ENCODE results near the gene LEKR1. TPM values are rescaled to one million over a fixed set of nuclear protein-coding genes. Genes with fewer than 3 reads are reported as not detected.

The LEKR1 gene
- total and polyA plus RNA-seq, 2 donors = 0.37 to 2.7 TPM

DNA sequence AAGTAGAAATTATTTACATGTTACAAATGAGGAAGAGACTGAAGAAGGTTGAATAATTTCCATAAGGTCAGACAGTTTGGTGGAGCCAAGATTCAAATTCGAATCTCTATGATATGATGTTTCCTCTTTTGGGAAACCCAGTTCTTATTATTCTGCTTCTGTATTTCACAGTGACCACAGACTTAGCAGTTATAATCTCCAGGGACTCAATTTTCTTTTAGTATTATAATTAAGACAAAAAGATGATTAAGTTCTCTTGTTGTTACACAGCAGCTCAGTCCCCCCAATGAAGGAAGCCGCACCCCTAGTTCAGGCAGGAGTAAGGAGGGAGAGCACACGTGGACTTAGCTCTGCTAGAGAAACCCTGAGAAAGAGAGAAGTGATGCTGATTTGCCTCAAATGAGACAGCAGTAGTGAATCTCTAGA is 203.2 kb downstream of the LEKR1 start:
- H3K36me3 ChIP-seq (ENCODE audit: insufficient read depth) = no peaks in the 10 kb centered on the region
- no peak overlapping the region for H3K27ac ChIP-seq (ENCODE audit: low read depth)
- WGBS = 78% methylated on average over 3 of the region's 3 CpGs
- DNase-seq (ENCODE audit: extremely low spot score) = no peak
- H3K4me3 ChIP-seq (ENCODE audit: low read depth, low read length) = no peak overlapping the region
- H3K4me1 ChIP-seq (ENCODE audit: insufficient read depth) = no peaks in the 10 kb centered on the region

DNA sequence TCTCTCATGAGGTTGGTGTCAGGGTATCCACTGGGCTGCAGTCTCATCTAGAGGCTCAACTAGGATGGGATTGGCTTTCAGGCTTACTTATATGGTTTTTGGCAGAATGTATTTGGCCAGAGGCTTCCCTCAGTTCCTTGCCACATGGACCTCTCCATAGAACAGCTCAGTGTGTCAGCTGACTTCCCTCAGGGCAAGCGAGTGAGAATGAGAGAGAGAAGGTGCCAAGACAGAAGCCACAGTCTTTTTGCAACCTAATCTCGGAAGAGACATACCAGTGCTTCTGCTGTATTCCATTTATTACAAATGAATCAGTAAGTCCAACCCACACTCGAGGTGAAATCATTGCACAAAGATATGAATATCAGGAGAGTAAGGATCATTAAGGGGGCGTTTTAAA is 204.6 kb downstream of the LEKR1 start:
- Histone ChIP-seq H3K36me3 (ENCODE audit: insufficient read depth) (no peaks in the 10 kb centered on the region), H3K4me1 (ENCODE audit: insufficient read depth) (no peaks in the 10 kb centered on the region), H3K4me3 (ENCODE audit: low read depth, low read length) (no peak overlapping the region), H3K27ac (ENCODE audit: low read depth) (no peak overlapping the region)
- DNase-seq (ENCODE audit: extremely low spot score) = no peak
- WGBS = 76% methylated on average over 4 of the region's 4 CpGs

DNA sequence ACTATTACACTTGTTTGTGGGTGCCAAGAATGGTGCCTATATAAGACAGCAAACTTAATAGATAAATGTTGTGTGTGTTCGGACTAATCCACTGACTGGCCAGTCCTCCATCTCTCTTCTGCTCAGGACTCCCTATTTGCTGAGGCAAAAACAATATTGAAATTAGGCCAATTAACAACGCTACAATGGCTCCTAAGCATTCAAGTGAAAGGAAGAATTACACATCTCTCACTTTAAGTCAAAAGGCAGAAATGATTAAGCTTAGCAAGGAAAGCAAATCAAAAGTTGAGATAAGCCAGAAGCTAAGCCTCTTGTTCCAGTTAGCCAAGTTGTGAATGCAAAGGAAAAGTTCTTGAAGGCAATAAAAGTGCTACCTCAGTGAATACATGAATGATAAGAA is 206.8 kb downstream of the LEKR1 start:
- 89% methylated on average over 2 of the region's 2 CpGs for WGBS

DNA sequence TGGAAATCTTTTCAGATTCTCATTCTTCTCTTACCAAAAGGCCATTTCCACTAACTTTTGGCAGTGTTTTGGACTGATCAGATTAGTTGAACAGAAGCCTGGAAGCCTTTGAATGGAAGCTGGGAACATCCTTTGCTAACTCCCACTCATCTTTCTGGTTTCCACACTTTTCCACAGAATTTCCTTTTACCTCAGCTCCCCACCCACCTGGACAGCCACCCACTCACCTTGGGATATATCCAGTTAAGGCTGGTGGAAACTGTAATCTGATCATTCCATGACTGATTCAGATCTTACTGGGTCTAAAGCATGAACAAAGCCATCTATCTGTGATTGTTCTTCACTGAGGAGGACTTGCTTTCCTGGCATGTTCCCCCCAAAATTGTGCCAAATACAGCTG is 214.3 kb downstream of the LEKR1 start:
- no peaks in the 10 kb centered on the region for H3K36me3 ChIP-seq (ENCODE audit: insufficient read depth)
- H3K4me1 ChIP-seq (ENCODE audit: insufficient read depth) = no peaks in the 10 kb centered on the region
- DNase-seq (ENCODE audit: extremely low spot score) = peak; percentile 40
- H3K27ac ChIP-seq (ENCODE audit: low read depth) = no peak overlapping the region
- H3K4me3 ChIP-seq (ENCODE audit: low read depth, low read length) = no peak overlapping the region

More for the DNA sequence above, 206.8 kb downstream of the LEKR1 start:
- no peaks in the 10 kb centered on the region for H3K4me1 ChIP-seq (ENCODE audit: insufficient read depth)
- H3K36me3 ChIP-seq (ENCODE audit: insufficient read depth) = no peaks in the 10 kb centered on the region
- no peak overlapping the region for H3K4me3 ChIP-seq (ENCODE audit: low read depth, low read length)
- H3K27ac ChIP-seq (ENCODE audit: low read depth) = no peak overlapping the region
- DNase-seq (ENCODE audit: extremely low spot score) = no peak

DNA sequence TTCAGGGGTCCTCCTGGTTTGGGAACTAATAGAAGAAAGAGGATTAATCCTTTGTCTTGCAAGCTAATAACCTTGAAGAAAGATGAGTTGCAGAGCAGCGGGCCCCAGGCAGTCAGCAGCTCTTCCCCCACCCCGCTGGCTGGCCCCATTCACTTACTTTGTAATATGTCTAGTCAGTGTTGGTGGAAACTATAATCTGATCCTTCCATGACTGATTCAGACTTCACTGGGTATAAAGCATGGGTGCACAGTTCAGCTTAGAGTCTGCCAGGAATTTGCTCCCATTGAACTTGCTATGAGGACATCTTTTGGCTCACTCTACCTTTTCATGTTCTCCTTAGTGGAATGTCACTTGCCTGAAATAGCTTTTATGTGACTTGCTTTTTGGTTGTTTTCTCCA is 216.1 kb downstream of the LEKR1 start:
- H3K4me3 ChIP-seq (ENCODE audit: low read depth, low read length) = no peak overlapping the region
- no peaks in the 10 kb centered on the region for H3K4me1 ChIP-seq (ENCODE audit: insufficient read depth)
- H3K27ac ChIP-seq (ENCODE audit: low read depth) = no peak overlapping the region
- no peaks in the 10 kb centered on the region for H3K36me3 ChIP-seq (ENCODE audit: insufficient read depth)
- 95% methylated on average over 2 of the region's 2 CpGs for WGBS
- DNase-seq (ENCODE audit: extremely low spot score) = no peak

DNA sequence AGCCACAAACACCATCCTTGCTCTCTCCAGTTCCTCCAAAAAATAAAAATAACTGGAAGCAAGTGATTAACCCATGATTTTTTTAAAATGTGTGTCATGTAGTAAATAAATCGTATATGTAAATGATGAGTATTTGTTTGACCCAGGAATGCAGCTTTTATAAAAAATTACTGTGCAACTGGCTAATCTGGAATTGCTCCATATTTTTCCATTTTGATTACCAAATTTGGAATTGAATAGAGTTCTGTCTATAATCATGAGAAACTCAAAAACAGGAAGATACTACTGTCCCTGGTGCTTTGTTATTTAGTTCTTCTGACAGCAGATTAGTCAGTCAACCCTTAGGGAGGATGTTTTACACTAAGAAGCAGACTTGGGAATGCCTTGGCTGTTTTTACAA is 217.6 kb downstream of the LEKR1 start:
- 79% methylated on average over 1 of the region's 1 CpG for WGBS
- no peaks in the 10 kb centered on the region for H3K36me3 ChIP-seq (ENCODE audit: insufficient read depth)
- no peak for DNase-seq (ENCODE audit: extremely low spot score)
- no peak overlapping the region for H3K27ac ChIP-seq (ENCODE audit: low read depth)
- H3K4me3 ChIP-seq (ENCODE audit: low read depth, low read length) = no peak overlapping the region
- H3K4me1 ChIP-seq (ENCODE audit: insufficient read depth) = no peaks in the 10 kb centered on the region

DNA sequence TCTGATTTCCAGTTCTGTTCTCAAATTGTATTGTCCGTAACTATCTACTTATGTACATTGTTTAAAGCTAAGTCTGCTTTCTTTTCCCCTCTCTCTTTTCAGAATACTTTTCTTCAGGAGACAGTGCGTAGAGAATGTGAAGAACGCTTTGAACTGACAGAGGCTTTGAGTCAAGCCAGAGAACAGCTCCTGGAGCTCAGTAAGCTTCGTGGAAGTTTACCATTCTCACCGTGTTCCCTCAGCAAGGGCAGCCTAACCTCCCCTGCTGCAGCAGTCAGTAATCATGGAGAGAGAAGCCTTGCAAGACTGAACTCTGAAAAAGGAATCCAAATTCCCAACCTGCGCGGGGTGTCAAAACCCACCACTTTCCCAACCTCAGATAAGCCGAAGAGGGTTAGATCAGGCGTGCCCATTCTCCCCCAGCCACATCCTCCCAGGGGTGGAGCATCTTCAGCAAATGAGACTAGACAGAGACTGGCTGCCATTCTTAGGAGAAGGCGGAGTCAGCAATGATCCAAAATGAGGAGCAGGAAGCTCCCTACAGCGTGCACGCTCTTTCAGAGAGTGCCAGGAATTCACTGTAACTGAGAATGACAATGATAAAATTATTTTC is 219.2 kb downstream of the LEKR1 start:
- Histone ChIP-seq H3K36me3 (ENCODE audit: insufficient read depth) (no peaks in the 10 kb centered on the region), H3K4me1 (ENCODE audit: insufficient read depth) (no peaks in the 10 kb centered on the region), H3K4me3 (ENCODE audit: low read depth, low read length) (no peak overlapping the region), H3K27ac (ENCODE audit: low read depth) (no peak overlapping the region)
- WGBS = 47% methylated on average over 12 of the region's 12 CpGs
- DNase-seq (ENCODE audit: extremely low spot score) = no peak

DNA sequence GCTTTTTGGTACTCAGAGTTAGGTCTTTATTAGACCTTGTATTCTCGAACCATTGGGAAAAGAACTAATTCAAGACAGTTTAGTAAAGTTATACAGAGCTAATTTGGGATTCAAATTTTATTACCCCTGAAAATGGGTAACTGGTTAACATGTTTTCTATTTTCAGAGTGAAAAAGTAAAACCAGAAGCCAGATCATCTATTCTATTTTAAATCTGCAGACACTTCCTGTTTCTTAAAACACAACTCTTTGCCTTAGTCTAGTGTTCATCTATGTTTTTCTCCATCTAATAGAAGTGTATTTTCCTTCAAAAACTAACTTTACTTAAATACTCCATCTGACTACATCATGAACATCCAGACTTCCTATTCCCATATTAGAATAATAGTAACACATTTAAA is 220.4 kb downstream of the LEKR1 start:
- Histone ChIP-seq H3K36me3 (ENCODE audit: insufficient read depth) (no peaks in the 10 kb centered on the region), H3K4me3 (ENCODE audit: low read depth, low read length) (no peak overlapping the region), H3K4me1 (ENCODE audit: insufficient read depth) (no peaks in the 10 kb centered on the region), H3K27ac (ENCODE audit: low read depth) (no peak overlapping the region)
- no peak for DNase-seq (ENCODE audit: extremely low spot score)
- 90% methylated on average over 1 of the region's 1 CpG for WGBS

DNA sequence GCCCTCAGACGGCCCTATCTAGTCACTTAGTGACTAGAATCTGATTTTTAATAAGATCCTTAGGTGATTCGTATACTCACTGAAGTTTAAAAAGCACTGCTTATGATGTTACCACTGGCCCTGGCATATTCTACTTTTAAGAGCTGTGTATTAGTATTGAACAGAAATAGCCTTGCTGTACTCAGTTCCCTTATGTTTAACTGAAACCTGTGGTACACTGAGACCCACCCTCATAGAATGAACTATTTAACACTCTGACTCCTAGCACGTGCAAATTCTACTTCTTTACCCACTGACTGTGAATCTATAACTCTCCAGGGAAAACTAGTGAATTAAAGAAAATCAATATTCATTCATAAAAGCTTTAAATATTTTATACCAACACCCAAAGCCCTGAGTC is 224.9 kb downstream of the LEKR1 start:
- no peak overlapping the region for H3K4me3 ChIP-seq (ENCODE audit: low read depth, low read length)
- WGBS = 71% methylated on average over 3 of the region's 3 CpGs
- H3K4me1 ChIP-seq (ENCODE audit: insufficient read depth) = no peaks in the 10 kb centered on the region
- no peak overlapping the region for H3K27ac ChIP-seq (ENCODE audit: low read depth)
- H3K36me3 ChIP-seq (ENCODE audit: insufficient read depth) = no peaks in the 10 kb centered on the region
- DNase-seq (ENCODE audit: extremely low spot score) = no peak

DNA sequence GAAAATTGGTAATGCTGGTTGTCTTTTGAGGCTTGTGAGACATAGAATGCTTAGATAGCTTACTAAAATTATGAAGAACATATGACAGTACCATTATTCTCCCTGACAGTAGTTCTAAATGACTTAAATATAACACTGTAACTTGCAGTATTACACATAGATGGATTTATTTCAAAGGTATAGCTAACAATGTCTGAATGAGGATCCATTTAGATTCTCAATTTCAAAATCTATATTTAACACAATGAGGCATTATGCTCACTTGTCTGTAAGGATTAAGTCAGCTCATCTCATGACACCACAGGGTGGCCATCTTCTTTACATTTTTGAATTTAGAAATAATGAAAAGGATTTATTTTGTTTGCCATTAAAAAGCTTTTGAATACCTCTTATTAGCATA is 225.4 kb downstream of the LEKR1 start:
- Histone ChIP-seq H3K4me1 (ENCODE audit: insufficient read depth) (no peaks in the 10 kb centered on the region), H3K27ac (ENCODE audit: low read depth) (no peak overlapping the region), H3K36me3 (ENCODE audit: insufficient read depth) (no peaks in the 10 kb centered on the region), H3K4me3 (ENCODE audit: low read depth, low read length) (no peak overlapping the region)
- no peak for DNase-seq (ENCODE audit: extremely low spot score)

DNA sequence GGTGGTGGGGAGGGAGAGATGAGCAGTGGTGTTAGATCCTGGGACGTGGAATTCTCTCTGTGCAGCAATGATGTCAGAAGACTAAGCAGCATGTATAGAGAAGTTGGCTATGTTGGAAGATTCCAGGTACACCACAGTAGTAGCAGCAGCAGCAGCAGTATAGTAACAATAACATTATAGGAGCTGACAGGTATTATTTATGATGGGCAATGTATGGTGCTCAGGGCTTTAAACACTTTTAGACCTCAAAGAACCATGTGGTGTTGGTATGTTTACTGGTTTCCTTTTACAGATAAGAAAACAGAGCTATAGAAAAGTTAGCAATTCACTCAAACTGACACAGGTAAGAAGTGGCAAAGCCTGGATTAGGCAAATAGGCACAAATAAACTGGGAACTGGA is 229.9 kb downstream of the LEKR1 start:
- no peak for DNase-seq (ENCODE audit: extremely low spot score)
- Histone ChIP-seq H3K4me1 (ENCODE audit: insufficient read depth) (no peaks in the 10 kb centered on the region), H3K36me3 (ENCODE audit: insufficient read depth) (no peaks in the 10 kb centered on the region), H3K27ac (ENCODE audit: low read depth) (no peak overlapping the region), H3K4me3 (ENCODE audit: low read depth, low read length) (no peak overlapping the region)
- WGBS = 81% methylated on average over 1 of the region's 1 CpG

DNA sequence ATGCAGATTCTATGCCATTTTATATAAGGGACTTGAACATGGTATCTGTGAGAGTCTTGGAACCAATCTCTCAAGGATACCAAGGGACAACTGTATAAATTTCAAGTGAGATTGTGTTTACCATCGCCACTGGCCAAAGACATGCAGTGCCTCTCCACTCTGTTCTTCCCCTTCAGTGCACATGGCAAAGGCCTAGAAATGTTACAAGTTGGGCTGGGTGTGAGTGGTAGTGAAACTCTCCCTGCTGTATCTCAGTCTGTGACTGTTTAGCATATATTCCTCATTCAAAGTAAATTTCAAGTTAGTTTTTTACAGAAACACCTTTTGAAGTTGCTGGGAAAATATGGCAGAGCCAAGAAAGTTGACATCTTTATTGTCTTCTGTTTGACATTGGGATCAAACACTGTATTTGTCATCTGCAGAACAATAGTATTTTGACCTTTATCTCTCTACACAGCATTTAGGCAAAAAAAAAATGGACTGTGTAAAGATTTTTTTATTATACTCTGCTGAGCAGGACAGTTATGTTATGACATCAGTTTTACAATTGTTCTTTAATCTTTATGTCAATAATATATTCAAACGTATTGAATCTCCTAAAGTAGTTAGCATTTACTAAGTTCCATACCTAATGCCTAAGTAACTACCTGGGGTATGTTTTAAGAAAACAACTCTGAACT is 232.4 kb downstream of the LEKR1 start:
- Histone ChIP-seq H3K4me1 (ENCODE audit: insufficient read depth) (no peaks in the 10 kb centered on the region), H3K36me3 (ENCODE audit: insufficient read depth) (no peaks in the 10 kb centered on the region), H3K27ac (ENCODE audit: low read depth) (no peak overlapping the region), H3K4me3 (ENCODE audit: low read depth, low read length) (no peak overlapping the region)
- WGBS = 66% methylated on average over 2 of the region's 2 CpGs
- no peak for DNase-seq (ENCODE audit: extremely low spot score)

DNA sequence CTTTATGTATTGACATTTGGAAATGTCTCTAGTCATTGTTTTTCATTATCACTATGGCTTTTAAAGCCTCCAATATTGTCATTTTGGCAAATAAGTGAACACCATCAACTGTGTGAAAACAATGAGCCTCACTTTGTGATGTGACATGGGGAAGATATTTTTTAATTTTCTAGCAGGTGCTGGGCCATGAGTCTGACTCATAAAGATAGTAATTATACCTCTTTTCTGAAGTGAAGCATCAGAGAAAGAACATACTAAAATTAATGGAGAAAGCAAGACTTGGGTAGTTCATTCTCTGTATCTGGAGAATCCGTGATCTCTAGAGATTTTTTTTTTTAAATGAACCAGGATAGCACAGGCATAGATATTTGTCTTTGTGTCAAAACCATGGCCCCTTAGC is 233.0 kb downstream of the LEKR1 start:
- Histone ChIP-seq H3K4me3 (ENCODE audit: low read depth, low read length) (no peak overlapping the region), H3K27ac (ENCODE audit: low read depth) (no peak overlapping the region), H3K36me3 (ENCODE audit: insufficient read depth) (no peaks in the 10 kb centered on the region), H3K4me1 (ENCODE audit: insufficient read depth) (no peaks in the 10 kb centered on the region)
- WGBS = 73% methylated on average over 1 of the region's 1 CpG
- DNase-seq (ENCODE audit: extremely low spot score) = no peak

DNA sequence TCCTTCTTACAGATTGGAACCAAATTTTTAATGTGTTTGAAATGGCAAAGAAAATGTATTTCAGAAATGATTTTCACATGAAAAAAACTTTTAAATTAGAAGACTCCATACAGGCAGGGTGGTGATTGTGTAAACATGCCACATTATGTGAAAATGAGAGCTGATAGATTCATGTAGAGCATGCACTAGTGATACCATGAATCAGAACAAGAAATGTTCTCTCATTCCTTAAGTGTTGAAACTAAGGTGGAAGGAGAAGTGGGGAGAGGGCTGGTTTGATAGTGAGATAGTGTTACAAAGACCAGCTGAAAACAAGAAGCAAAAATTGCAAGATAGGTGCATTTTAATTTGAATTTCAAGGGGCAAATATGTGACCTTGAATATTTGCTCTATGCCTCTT is 233.5 kb downstream of the LEKR1 start:
- H3K4me1 ChIP-seq (ENCODE audit: insufficient read depth) = no peaks in the 10 kb centered on the region
- no peak overlapping the region for H3K27ac ChIP-seq (ENCODE audit: low read depth)
- no peaks in the 10 kb centered on the region for H3K36me3 ChIP-seq (ENCODE audit: insufficient read depth)
- H3K4me3 ChIP-seq (ENCODE audit: low read depth, low read length) = no peak overlapping the region
- DNase-seq (ENCODE audit: extremely low spot score) = no peak

DNA sequence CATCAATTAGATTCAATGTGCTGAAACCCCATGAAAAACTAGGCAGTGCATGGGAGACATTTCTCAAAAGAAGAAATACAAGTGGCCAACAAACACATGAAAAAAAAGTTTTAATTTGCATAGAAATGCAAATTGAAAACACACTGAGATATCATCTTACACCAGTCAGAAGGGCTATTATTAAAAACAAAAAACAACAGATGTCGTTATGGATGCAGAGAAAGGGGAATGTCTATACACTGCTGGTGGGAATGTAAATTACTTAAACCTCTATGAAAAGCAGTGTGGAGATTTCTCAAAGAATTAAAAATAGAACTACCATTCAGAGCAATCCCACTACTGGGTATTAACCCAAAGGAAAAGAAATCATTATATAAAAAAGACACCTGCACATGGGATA is 235.1 kb downstream of the LEKR1 start:
- Histone ChIP-seq H3K4me1 (ENCODE audit: insufficient read depth) (no peaks in the 10 kb centered on the region), H3K27ac (ENCODE audit: low read depth) (no peak overlapping the region), H3K4me3 (ENCODE audit: low read depth, low read length) (no peak overlapping the region), H3K36me3 (ENCODE audit: insufficient read depth) (no peaks in the 10 kb centered on the region)
- 86% methylated on average over 1 of the region's 1 CpG for WGBS
- DNase-seq (ENCODE audit: extremely low spot score) = no peak

All from urinary bladder (tissue), 4 donors.